ENCODE results near the gene USP40. TPM values are rescaled to one million over a fixed set of nuclear protein-coding genes. Genes with fewer than 3 reads are reported as not detected.

The USP40 gene
- total RNA-seq, 2 donors from 2014 or later, result 14.5 to 17.1 TPM

GRCh38 chr2:233503947-233504637, 62.5 kb downstream of the USP40 start:
- DNase-seq, result no peak

GRCh38 chr2:233503481-233503880, 63.1 kb downstream of the USP40 start:
- DNase-seq (no peak), ATAC-seq (no peak)
- intact Hi-C loops (cut with DNase I), result no loop called here

More at GRCh38 chr2:233503947-233504637, 62.5 kb downstream of the USP40 start:
- no peak for ATAC-seq
- intact Hi-C loops (cut with DNase I), result no loop called here

- intact Hi-C loops (cut with DNase I), result no loop called here
- no peak for DNase-seq
- ATAC-seq, result peak in 1 of 2 donors; percentile 34
These were observed 65.1 kb downstream of the USP40 start for GRCh38 chr2:233501198-233502076.

DNA sequence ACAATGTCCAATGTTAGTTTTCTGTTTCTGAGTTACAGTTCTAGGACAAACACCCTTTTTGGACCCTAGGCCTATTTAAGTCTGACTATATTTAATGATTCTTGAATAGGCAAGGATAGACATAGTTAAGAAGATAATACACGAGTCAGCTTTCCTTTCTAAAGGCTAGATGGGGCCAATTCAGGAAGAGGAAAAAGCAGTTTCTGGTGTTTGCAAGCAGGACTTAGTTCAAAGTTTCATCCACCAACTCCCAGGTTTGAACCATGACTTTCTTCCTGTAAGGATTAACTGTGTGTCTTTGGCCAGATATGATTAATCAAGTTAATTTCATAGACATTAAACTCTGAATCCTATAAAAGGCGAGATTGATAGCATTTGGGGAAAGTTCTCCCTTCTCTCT, 66.7 kb downstream of the USP40 start:
- intact Hi-C loops (cut with DNase I), result no loop called here
- ATAC-seq, result no peak
- no peak for DNase-seq

GRCh38 chr2:233498126-233498525, 68.5 kb downstream of the USP40 start:
- ATAC-seq, result no peak

DNA sequence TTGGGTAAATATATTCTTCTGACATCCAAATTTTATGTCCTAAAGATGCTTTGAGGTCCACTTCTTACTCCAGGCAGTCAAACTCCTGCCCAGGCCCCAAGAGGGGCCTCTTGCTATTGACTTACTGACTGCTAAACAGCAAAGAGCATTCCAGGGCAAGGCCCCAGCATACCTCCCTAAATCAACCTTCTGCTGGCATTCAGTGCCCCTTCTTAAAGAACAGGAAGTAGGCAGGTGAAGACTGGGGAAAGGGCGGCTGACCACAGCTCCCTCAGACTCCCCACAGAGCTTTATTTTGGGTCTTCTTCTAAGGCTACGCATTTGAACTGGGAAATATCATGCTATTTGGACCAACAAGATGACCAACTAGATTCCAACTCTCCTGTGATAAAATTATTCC, 68.9 kb downstream of the USP40 start:
- intact Hi-C loops (cut with DNase I), result no loop called here
- no peak for DNase-seq
- ATAC-seq, result no peak

More at GRCh38 chr2:233498126-233498525, 68.5 kb downstream of the USP40 start:
- no peak for DNase-seq
- intact Hi-C loops (cut with DNase I), result no loop called here

DNA sequence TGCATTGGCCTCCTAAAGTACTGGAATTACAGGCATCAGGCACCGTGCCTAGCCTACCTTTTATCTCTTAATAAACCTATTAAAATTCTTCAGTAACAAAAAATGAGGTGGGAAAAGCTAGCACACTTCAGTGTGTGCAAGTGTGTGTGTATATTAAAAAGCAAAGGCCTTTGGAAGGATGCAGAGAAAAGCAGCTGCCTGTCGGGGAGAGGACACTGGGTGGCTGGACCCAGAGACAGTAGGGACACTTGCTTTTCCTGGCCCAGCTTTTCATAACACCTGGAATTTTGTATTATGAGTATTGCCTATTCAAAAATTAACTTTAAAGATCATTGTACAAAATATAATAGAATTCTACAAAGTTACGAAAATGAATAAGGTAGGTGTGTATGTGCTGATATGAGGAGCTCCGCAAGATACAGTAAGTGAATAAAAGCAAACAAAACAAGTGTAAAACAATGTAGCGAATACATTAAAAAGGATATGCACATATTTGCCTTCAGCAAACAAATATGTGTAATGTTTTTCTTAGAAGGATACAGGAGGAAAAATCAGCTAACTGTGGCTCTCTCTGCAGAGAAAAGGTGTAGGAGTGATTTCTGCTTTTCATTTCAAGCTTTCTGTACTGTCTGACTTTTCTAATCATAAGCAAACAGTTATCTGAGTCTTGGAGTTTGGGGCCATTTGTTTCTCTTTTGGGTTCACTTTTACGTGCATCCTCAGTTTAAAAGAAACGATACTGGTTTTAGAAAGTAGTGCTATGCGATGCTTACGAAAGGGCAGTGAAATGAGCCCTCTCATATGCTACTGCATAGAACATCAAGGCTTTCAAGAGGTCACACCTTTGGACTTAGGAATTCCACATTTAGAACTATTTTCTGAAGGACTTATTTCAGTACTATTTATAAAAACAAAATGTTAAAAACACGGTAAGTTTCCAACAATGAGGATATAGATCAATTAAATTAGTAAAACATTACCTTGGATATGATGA, 70.8 kb downstream of the USP40 start:
- DNase-seq (no peak), ATAC-seq (no peak)
- intact Hi-C loops (cut with DNase I), result no loop called here

- ATAC-seq (no peak), DNase-seq (no peak)
- intact Hi-C loops (cut with DNase I), result no loop called here
These were observed 73.8 kb downstream of the USP40 start for GRCh38 chr2:233492751-233493150.

DNA sequence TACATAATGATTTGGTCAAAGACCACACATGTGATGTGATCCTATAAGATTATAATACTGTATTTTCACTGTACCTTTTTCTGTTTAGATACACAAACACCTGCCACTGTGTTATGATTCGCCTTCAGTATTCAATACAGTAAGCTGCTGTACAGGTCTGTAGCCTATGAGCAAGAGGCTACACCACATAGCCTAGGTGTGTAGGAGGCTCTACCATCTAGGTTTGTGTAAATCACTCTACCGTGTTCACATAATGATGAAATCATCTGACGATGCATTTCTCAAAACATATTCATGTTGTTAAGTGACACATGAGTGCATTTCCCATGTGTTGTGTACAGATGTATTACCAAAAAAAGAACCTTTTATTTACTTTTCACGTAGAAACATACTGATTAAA, 74.5 kb downstream of the USP40 start:
- intact Hi-C loops (cut with DNase I), result no loop called here
- ATAC-seq (no peak), DNase-seq (no peak)

GRCh38 chr2:233491326-233491725, 75.3 kb downstream of the USP40 start:
- ATAC-seq, result no peak
- intact Hi-C loops (cut with DNase I), result no loop called here
- no peak for DNase-seq

DNA sequence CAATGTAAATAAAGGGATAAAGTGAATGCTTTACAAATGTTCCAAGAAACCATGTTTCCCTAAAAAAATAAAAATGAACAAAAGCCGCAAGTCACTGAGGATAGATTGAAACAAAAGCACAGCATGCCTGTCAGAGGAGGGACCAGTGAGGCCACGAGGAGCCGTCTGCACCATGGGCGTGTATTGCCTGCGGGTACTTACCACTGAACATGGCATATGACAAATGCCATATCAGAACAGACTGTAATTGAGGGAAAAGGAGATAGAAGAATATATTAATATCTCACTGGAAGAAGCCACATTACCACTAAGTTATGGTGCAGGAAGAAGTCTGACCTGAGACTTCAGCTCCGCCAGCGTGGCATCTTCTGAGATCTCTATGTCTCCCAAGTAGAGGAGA, 75.8 kb downstream of the USP40 start:
- intact Hi-C loops (cut with DNase I), result no loop called here
- DNase-seq, result no peak
- no peak for ATAC-seq

DNA sequence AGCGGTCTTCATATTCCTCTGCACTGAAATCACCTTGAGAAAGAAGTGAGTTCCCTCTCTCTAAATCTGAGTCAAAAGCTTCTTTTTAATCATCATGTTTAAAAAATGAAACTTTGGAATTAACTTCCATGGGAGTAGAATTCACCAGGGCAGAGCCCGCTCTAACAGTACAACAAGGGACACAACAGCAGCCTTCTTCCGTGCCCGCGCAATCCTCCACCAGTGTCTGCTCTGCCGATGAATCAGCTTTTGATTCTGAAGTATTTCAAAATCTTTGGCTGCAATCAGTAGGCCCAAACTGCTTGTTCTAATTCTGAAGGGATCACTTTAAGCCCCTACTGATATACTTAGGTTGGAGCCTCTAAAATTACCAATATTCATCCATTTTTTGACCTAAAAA, 76.9 kb downstream of the USP40 start:
- no peak for DNase-seq
- ATAC-seq, result peak in 1 of 2 donors; percentile 55
- intact Hi-C loops (cut with DNase I), result no loop called here

GRCh38 chr2:233489143-233489542, 77.4 kb downstream of the USP40 start:
- DNase-seq (no peak), ATAC-seq (no peak)
- intact Hi-C loops (cut with DNase I), result no loop called here

GRCh38 chr2:233487748-233488345, 78.7 kb downstream of the USP40 start:
- intact Hi-C loops (cut with DNase I), result no loop called here
- DNase-seq (no peak), ATAC-seq (no peak)

DNA sequence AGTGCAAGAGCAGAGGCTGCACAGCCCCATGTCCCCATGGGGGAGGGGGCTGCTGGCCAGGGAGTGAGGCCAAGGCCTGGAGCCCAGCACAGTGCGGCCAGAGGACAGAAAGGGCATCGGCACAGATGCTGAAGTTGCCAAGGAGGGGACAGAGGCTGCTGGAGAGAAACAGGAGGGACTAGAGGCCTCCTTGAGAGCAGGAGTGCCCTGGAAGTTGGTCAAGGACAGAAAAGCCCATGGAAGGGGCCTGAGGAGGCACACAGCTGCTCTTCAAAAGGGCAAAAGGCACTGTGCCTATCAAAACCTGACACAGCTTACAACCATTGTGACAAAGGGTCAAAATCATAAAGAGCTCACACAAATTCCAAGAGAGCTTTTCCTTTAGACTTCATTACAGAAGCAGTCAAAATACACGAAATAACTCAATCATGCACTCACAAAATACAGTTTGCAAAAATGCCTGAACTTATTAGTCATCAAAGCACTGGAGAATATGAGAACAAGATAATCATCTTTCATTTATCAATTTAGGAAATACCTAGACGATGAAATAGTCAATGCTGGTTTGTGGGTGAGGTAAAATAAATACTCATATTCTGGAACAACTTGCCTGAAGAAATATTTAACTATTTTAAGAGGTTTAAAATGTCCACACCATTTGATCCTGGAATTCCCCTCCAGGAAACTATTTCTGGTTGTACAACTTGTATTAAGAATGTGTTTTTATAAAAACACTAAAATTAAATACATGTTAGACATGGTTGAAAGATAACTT, 79.6 kb downstream of the USP40 start:
- intact Hi-C loops (cut with DNase I), result no loop called here
- ATAC-seq, result peak; percentile 39 to 44

GRCh38 chr2:233486357-233486756, 80.2 kb downstream of the USP40 start:
- DNase-seq (no peak), ATAC-seq (no peak)
- intact Hi-C loops (cut with DNase I), result no loop called here

More for the DNA sequence above, 79.6 kb downstream of the USP40 start:
- DNase-seq, result no peak

DNA sequence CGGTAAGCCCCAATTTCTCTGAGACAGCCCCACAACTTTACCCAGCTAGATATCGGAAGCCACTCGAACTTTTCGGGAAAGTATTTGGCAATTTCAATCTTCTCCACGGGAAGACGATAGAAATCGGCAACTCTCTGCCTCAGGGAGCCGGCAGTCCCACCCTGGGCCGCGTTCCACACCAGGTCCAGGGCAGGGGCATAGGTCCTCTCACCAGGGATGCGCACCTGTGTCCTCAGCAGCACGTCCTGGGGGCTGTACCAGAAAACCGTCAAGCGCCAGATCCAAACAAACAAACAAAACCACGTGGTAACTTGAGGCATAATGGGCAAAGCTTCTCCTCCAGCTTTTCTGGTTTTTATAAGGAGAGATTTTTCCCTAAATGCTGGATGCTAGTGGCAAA, 80.9 kb downstream of the USP40 start:
- DNase-seq (no peak), ATAC-seq (no peak)
- intact Hi-C loops (cut with DNase I), result no loop called here

DNA sequence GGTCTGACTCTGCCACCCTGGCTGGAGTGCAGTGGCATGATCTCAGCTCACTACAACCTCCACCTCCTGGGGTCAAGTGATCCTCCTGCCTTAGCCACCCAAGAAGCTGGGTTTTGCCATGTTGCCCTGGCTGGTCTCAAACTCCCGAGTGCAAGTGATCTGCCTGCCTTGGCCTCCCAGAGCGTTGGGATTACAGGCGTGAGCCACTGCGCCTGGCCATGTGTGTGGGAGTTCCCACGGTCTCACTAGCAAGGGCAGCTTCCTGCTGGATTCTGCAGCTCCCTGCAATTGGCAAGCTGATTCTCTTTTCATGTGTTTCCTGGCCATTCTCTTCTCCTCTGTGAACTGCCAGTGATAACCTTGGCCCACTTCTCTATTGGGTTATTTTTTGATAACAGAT, 84.0 kb downstream of the USP40 start:
- DNase-seq, result no peak
- ATAC-seq, result no peak
- intact Hi-C loops (cut with DNase I), result no loop called here

Measured in left cardiac atrium (tissue), 4 donors.